ENCODE data around the gene SNX3.

GRCh38 chr6:108286366-108286765, 25.5 kb upstream of the SNX3 start:
- TF ChIP-seq CTCF (conservative IDR thresholded peaks at IDR 0.05; ENCODE audit: low read depth, low read length) = no peak
- TF ChIP-seq EZH2 (IDR thresholded peaks at IDR 0.05; ENCODE audit: low read length, unreplicated experiment) = no peak
